NOMO-1 treated with dmso at 0.1 percent for 144 hours (cell line): Measurements from ENCODE around the gene FABP7.

Experiments
- DNase-seq: peaks from one replicate; lab custom pipeline; 2025; ENCODE audit not compliant: unreplicated experiment; lab: John Stamatoyannopoulos, UW

Gene FABP7

DNA sequence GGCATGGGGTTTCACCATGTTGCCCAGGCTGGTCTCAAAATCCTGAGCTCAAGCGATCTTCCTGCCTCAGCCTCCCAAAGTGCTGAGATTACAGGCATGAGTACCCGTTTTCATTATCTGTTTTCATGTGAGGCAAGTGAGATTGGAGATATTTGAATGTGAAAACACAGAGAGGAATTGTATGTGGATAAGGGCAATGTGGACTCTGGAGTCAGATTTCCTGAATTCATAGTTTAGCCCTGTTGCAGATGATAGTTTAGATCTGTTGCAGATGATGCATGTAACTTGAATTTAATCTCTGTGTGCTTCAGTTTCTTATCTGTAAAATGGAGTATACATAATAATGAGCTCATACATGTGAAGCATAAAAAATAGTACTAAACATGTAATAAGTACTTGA is 13.2 kb downstream of the FABP7 start:
- DNase-seq: no peak

DNA sequence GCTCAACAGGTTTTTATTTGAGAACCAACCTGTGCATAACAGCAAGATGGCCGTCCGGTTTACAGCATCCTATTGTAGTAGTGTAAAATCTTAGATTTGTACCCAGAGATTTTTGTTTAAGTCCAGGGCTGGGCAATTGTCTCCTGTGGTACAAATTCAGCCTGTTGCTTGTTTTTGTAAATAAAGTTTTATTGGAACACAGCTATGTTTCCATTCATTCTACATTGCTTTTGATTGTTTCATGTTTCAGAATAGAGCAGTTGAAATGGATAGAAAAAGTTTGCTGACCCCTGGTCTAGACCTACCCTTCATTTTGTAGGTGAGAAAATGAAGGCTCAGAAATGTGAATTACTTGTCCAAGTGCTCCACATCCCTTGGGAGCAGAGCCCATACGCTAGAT is 18.0 kb downstream of the FABP7 start:
- no peak for DNase-seq

DNA sequence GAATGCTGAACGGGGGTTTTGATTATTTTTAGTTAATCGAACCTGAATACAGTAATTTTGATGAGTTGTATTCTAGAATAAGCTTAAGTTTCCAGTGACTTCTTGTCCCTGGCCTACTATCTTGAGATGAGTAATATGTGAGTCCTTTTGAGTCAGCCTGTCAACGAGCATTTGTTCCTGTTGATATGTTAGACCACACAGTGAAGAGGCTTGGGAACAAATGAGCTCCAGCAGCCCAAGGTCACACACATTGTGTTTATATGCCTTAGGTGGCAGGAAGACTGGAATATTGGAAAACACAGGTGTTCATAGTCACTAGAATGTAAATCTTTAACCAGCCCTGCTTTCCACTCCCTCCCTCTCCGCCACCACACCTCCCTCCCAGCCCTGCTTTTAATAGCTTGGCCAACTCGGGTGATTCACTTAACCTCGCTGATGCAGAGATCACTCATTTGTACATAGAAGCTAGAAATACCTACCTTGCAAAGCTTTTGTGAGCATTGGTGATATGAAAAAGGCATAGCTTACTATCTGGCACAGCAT is 18.7 kb downstream of the FABP7 start:
- DNase-seq: no peak

DNA sequence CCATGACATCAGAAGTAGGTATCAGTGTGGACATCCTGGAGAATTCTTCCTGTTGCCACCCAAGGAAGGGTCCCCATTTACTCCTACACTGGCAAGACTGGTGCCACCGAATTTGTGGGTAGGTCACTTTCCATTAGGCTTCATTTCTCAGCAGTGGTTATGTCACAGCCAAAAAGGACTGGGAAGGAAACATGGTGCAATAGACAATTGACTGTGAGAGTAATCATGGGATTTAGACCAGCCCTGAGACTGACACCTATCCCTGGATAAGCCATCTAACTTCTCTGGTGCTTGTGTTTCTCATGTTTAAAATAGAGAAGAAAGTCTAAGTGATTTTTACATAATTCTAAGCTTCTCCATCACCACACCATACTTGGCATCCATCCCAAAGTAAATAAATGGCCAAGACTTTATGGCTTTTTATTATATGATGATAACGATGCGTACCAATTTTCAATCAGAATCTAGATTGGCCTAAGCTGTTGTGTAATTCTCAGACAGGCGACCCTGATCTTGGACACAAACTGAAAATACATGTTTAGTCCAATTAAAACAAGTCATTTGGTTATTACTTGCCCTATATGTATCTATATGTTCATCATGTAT is 19.7 kb downstream of the FABP7 start:
- no peak for DNase-seq

DNA sequence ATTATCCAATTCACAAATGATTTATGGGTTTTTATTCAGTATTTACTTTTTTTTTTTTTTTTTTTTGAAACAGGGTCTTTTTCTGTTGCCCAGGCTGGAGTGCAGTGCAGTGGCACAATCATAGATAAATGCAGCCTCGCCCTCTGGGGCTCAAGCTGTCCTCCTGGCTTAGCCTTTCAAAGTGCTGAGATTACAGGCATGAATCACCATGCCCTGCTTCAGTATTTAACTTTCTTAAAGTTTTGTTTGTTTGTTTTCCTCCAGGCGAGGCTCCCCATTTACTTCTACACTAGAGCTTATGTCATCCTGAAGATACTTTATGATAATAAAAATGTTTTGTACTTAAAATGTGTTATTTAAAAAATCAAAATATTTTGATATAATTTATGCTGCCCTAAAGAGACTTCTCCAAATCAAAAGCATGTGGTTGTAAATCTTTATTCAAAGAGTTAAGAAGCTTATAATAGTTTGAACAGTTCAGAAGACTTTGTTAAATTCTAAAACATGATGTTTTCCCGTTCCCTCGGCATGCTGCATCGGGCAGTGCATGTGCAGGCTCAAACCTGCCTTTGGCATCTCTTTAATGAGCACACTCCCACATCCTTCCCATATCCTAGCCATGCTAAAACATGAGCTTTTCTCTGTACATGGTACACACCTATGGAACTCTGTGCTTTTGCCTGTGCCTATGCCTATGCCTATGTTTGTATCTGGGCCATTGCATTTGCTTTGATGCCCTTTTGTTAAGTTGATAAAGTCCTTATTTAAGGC is 20.6 kb downstream of the FABP7 start:
- no peak for DNase-seq

DNA sequence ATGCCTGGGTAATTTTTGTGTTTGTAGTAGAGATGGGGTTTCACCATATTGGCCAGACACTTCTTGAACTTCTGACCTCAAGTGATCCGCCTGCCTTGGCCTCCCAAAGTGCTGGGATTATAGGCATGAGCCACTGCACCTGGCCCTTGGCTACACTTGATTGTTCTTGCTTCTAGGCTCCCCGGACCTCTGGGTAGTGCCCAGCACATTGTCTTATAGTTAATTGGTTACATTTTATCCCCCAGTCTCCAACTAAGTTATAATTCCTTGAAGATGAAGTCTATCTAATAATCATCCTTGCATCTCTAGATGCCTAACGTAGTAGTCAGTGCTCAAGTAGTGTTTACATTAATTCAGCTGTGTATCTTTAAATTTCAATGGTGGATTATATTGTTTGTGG is 21.4 kb downstream of the FABP7 start:
- no peak for DNase-seq

DNA sequence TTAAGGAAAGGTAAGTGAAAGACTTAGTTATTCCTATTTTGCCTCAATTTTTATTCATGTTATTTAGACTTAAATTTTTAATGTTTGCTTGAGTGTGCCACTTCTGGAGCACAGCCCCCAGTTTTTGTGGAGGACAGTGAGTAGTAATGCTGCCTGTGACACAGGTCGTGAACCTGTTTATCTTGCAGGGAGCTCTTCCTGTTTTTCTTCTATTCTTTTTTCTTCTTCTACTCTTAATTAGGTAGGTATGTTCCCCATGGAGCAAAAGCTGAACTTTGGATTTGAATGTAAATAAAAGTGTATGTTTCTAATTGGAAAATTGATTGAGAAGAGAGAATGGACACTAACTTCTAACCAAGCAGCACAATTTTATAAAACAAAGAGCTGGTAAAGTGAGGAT is 21.9 kb downstream of the FABP7 start:
- DNase-seq: no peak

DNA sequence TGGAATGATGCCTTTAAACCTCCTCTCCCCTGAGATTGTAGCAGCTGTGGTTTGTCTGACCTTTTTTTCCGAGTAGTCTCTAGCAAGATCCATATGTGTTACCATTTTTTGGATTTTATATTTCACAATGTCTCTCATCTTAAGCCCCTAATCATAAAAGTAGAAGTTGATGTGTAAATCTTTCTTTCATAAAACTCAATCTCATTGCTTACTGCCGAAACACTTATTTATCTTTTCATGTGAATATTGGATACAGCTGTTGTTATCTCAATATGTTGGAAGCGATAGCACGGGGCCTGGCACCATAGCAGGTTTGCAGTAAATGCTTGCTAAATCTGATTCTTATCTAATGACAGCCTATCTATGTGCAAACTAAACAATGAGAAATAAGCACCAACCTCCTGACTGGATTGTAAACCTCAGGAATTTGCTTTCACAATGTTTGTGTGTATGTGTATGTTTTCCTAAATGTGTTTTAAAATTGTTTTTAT is 23.7 kb downstream of the FABP7 start:
- no peak for DNase-seq

DNA sequence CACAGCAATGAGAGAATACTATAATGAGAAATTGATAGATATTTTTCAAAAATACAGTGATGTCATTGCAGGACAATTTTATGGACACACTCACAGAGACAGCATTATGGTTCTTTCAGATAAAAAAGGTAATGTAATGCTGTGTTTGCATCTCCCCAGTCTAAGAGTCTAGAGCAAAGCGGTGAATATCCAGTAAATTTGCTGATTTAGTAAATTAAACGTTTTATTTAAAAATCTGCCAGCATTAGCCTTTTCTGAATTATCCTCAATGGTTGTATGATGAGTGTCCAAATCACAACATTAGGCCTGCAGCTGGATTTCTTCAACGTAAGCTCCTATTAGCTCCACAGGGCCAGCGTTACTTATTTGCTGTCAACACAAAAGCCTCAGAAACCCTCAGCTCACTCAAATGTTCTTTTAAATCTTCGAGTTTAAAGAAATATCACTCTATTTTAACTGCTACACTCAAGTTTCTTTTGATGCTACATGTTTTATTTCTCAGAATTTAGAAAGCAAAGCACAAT is 25.5 kb downstream of the FABP7 start:
- no peak for DNase-seq

DNA sequence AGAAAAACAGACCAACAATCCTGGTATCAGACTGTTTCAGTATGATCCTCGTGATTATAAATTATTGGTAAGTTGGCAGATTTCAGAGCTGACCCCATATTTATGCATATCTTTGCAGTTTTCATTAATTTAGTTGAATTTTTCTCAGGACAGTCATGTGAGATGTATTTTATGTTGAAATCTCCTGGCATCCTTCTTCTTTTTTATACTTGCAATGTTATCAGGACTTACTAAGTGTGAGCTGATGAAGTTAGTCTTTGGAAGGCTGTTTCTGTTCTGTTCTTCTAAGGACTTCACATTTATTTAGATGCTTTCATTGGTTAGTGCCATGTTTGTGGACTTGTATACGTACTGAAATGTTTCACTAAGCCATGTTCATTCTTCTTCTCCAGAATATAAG is 26.8 kb downstream of the FABP7 start:
- DNase-seq: no peak

DNA sequence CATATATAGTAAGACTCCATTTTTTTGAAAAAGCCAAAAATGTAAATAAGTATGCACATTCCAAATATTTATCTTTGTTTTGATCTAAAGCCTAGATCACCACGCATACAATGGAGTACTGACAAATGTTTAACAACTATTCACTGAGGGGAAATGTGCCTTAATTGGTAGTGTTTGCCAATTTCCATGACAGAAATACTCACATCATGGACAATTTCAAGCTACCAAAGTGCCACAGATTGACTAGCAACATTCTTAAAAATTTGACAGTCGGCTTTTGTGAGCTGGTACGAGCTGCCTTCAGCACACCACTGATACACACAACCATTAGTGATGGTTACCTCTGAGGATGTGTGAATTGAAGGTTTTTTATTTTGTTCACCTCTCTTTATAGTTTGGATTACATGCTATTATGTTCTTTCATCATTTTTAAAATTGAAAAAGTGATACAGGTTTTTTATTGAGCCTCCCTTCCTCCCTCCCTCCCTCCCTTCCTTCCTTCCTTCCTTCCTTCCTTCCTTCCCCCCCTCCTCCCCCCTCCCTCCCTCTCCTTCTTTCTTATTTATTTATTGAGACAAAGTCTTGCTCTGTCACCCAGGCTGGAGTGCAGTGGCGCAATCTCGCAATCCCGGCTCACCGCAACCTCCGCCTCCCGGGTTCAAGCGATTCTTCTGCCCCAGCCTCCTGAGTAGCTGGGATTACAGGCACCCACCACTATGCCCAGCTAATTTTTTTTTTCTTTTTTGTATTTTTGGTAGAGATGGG is 28.8 kb downstream of the FABP7 start:
- no peak for DNase-seq

DNA sequence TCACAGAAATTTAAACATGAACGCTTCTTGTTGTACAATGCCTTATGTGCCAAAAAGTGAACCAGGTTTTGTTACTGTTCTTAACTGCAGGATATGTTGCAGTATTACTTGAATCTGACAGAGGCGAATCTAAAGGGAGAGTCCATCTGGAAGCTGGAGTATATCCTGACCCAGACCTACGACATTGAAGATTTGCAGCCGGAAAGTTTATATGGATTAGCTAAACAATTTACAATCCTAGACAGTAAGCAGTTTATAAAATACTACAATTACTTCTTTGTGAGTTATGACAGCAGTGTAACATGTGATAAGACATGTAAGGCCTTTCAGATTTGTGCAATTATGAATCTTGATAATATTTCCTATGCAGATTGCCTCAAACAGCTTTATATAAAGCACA is 29.5 kb downstream of the FABP7 start:
- no peak for DNase-seq

DNA sequence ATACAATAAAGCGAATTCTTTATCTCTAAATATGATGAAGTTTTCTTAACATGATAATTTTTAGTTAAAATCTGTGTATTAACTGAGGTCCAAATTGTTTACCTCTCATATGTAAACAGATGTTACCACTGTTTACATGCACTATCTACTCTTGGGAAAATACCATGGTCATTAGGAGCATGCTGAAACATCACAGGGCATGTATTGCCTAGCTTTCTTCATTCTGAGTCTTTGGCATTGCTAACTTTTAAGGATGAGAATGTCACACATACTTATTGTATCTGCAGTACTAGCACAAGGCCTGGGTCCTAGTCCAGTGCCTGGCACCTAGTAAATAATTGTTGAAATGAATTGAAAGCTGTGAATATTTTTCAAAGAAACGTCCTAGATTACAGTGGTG is 30.2 kb downstream of the FABP7 start:
- DNase-seq: no peak

DNA sequence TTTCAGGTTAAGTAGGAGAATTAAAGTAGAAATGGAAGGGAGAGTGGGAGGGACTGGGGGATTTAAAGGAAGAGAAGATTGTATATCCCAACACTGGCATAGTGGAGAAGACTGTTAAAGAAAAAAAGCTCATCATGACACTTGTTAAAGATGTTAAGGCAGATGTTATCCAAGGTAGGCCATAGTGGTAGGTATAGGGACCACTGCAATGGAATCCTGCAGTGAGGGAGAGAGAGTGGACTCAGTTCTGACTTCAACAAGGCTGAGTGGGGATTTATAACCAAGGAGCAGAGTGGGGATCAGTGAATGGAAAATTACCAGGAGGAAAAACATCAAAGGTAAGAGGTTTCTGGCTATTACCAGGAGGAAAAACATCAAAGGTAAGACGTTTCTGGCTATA is 30.7 kb downstream of the FABP7 start:
- DNase-seq: no peak

DNA sequence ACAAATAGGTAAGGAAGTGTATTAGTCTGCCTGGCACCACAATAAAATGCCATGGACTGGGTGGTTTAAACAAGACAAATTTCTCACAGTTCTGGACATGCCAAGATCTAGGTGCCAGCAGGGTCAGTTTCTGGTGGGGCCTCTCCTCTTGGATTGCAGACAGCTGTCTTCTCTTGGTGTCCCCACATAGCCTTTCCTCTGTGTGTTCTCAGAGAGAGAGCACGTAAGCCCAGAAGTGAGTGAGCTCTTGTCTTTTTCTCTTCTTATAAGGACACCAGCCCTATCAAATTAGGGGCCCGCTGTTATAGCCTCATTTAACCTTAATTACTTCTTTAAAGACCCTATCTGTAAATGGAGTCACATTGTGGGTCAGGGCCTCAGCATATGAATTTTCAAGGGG is 37.8 kb downstream of the FABP7 start:
- DNase-seq: no peak

DNA sequence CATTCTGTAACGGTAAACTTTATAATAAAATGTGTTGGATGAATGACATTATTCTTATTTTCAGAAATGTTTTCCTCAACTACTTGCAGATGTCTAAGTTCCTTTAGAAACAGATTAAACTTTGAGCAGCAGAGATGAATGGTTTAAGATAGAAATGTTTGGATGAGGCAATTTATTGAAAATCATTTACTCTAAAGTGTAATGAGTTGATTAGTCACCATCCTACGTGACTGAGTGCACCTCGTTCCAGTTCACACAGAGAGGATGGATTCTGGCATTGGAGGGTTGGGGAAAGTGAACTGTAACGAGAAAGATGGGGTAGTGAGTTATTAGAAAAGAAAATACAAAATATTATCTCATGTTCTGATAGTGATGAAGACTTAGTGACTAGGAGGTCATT is 38.2 kb downstream of the FABP7 start:
- DNase-seq: no peak

DNA sequence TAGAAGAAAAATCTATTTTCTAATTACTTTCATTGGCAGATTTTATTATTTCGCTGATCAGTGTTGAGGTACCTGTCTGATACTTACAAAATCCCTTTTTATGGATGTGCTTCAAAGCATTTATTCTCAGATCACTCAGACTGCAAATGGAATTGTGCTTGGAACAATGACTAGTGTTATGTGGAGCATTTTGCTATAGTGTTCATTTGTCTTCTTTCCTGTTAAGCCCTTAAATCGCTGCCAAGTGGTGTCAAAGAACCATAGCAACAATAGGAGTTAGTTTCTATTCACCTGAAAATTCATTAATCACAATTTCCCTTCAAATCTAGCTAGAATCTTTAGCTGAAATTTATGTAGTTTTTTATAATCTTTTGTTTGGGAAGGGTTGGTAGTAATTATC is 39.4 kb downstream of the FABP7 start:
- DNase-seq: no peak

DNA sequence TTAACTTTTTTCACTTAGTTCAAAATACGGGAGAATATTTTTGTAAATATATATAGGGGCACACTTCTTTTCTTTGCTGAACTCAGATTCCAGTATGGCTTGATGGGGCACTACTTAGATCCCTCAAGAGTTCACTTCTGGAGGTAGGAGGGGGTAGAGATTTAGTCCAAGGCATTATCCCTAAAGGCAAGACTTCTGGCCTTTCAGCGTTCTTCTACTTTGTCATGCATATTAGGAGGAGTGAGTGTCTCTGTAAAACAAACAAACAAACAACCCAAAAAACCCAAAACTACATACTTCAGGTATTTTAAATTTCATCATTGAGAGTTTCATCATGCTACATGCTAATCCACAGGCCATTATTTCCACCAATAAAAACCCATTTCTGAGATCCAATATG is 41.6 kb downstream of the FABP7 start:
- DNase-seq: no peak

DNA sequence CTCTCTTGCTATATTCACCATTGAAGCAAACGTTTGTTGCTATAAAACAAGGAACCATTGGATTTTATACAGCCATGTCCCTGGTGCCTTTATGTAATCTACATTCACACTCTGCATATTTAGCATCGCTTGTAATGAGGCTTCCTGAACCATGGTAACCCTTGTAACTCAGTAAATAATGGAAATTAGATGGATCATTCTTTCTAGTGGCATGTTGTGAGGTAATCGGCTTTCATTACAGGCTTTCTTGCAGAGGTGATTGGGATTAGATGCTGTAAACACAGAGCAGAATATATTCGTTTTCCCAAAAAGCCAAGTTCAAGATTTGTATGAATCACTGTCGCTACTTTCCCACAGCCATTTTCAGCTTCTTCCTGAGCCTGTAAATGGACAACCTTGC is 45.6 kb downstream of the FABP7 start:
- DNase-seq: no peak

DNA sequence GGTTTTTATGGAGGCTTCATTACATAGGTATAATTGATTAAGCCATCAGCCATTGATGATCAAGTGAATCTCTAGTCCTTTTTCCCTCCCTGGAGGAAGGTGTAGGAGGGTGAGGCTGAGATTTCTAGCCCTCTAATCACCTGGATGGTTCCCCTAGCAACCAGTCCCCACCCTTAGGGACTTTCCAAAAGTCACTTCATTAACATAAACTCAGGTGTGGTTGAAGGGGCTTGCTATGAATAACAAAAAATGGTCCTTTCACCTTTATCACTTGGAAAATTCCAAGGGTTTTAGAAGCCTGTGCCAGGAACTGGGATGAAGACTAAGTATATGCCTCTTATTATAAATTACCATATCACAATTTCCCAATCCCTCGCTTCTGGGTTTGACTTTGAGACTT is 49.9 kb downstream of the FABP7 start:
- DNase-seq: no peak

DNA sequence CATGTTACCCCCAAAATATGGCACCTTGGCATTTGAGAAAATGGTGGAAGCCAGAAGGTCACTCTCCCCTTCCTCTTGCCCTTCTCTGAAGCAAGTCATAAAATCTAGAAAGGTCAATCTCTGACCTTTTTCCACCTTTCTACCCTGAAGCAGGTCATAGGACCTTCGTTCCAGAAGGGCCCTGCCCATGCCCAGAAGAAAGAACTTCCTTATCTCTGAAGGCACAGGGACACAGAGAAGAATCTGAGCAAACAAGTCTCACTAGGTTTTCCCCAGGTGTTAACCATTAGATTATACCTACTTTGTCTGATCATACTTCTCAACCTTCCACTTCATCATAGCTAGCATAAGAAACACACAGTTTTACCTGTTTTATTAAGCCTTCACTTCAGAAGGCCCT is 52.0 kb downstream of the FABP7 start:
- no peak for DNase-seq

DNA sequence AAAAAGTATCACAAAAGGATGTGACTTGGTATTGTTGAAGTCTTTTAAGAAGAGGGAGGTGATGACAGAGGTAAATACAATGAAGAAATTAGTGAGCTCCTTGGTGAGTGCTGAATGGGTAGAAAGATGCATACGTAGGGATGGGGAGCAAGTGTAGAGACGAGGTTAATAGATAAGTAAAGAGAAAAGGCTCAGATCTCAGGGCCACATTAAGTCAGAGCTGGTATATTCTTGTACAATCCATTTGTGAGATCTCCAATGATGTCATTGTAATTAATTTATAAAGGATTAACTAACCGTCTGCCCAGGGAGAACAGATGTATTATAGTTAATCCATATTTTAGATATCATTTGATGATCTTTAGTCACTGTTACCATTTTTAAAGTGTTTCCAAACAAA is 52.9 kb downstream of the FABP7 start:
- DNase-seq: no peak
